Ovary (tissue), 9 donors: ENCODE measurements around the gene NEDD9. TPM values are rescaled to one million over a fixed set of nuclear protein-coding genes. Genes with fewer than 3 reads are reported as not detected.

Experiments
- DNase-seq, 5 donors: peaks; one replicate each; pipeline ENCODE4 v3.0.0-alpha.2; 2019 to 2020
- H3K27ac ChIP-seq, 2 donors: fragments of 200-600 bp; one replicate each; pipeline versions ENCODE4 v1.5.1 to v1.8.0; 2019 to 2022
- H3K27me3 ChIP-seq: fragments of 200-600 bp; one replicate; pipeline ENCODE4 v1.8.0; 2022
- H3K36me3 ChIP-seq: fragments of 200-600 bp; sonication (generic); one replicate; pipeline ENCODE4 v1.5.1; 2019
- H3K4me1 ChIP-seq: one replicate; pipeline ENCODE4 v1.8.1; 2013; ENCODE audit warnings: mild to moderate bottlenecking, moderate library complexity; ENCODE audit not compliant: insufficient read depth
- H3K4me3 ChIP-seq: fragments of 200-600 bp; sonication (generic); one replicate; pipeline ENCODE4 v1.5.1; 2017
- H3K9me3 ChIP-seq, 2 donors: fragments of 200-600 bp in 1 of 2; sonication (generic) in 1 of 2; one replicate each; pipeline versions ENCODE4 v1.5.1 to v1.8.1; 2013 to 2019; ENCODE audit warnings: mild to moderate bottlenecking in 1 of 2, moderate library complexity in 1 of 2
- EP300 ChIP-seq: sonication (generic); formaldehyde crosslinking; IDR thresholded peaks from one replicate; pipeline ENCODE4 v1.6.1; 2017; ENCODE audit warnings: antibody characterized with exemption
- POLR2A ChIP-seq: fragments of 450-650 bp; IDR thresholded peaks from one replicate; pipeline ENCODE4 v1.6.1; 2017; ENCODE audit warnings: antibody characterized with exemption, mild to moderate bottlenecking, moderate library complexity
- WGBS, 3 donors: extraction: QIAGEN DNeasy Blood & Tissue Kit in 1 of 3; methylation state at CpG; one replicate each; pipeline versions ENCODE4 v1.1.5 to v1.1.7; 2013 to 2017; 5-methylcytosine and 5-hydroxymethylcytosine counted together
- intact Hi-C, 4 donors: fragments of 100-400 bp; cut with DNase I; formaldehyde crosslinking; loops; one replicate each; pipeline versions ENCODE4 v1.11.0 to v1.15.1; 2022 to 2023
- polyA plus RNA-seq, 2 donors: library from polyadenylated mRNA; stranded (reverse); fragments of 200-250 nt in 1 of 2; fragments of 350-450 nt in 1 of 2; fragmentation: Illumina TruSeq in 1 of 2; extraction: RNeasy Lipid Tissue Mini Kit (QIAGEN cat#74804) in 1 of 2; gene quantifications; one replicate each; pipeline ENCODE4 v1.2.3, GENCODE V29; 2013 to 2014
- total RNA-seq, 7 donors: library from RNA; depleted of rRNA in 2 of 7; stranded (reverse); fragments of >200 nt in 2 of 7; fragmentation: NEBNext Ultra II Directional in 3 of 7; extraction: Animal tissue kit (Norgen Biotek cat#: 25700) in 3 of 7; gene quantifications; one replicate each; pipeline versions ENCODE4 v1.1.0 to v1.2.4, GENCODE V29; 2016 to 2023
- TF ChIP-seq, protein P1 (sequence below), 3 donors: fragments of 450-650 bp in 2 of 3; fragments of 200-600 bp in 1 of 3; IDR thresholded peaks; one replicate each; pipeline versions ENCODE4 v1.5.1 to v1.8.0; 2016 to 2022; ENCODE audit warnings: antibody characterized with exemption in 3 of 3, mild to moderate bottlenecking in 1 of 3
- donor health status: DM: no; HTN: no; CAD: no; lungs with moderate emphysema.
- donor health status: DM: no; HTN: no; CAD: no.
- donor health status: Bipolar disorder and iron deficiency.
- donor health status: DM: yes; HTN: yes; CAD: no.
- donor health status: DM: no; HTN: no; CAD: no.
- donor health status: DM: yes; HTN: yes; CAD: no.

Gene NEDD9
- total and polyA plus RNA-seq, 9 donors: 5.0 to 49.4 (median 13.7) TPM

- TF ChIP-seq EP300 (no peak), POLR2A (no peak)
- TF ChIP-seq, protein P1, sequence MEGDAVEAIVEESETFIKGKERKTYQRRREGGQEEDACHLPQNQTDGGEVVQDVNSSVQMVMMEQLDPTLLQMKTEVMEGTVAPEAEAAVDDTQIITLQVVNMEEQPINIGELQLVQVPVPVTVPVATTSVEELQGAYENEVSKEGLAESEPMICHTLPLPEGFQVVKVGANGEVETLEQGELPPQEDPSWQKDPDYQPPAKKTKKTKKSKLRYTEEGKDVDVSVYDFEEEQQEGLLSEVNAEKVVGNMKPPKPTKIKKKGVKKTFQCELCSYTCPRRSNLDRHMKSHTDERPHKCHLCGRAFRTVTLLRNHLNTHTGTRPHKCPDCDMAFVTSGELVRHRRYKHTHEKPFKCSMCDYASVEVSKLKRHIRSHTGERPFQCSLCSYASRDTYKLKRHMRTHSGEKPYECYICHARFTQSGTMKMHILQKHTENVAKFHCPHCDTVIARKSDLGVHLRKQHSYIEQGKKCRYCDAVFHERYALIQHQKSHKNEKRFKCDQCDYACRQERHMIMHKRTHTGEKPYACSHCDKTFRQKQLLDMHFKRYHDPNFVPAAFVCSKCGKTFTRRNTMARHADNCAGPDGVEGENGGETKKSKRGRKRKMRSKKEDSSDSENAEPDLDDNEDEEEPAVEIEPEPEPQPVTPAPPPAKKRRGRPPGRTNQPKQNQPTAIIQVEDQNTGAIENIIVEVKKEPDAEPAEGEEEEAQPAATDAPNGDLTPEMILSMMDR (IDR thresholded peaks at IDR 0.05): no peak
- no peak overlapping the region for H3K4me3 ChIP-seq
- no peaks in the 10 kb centered on the region for H3K27me3 ChIP-seq
- intact Hi-C loops: loop anchor here in 3 of 4 donors (5.0 kb wide), 1 partner anchor 253 kb away; no protein-coding TSS in a partner anchor
- H3K4me1 ChIP-seq: peaks cover 8% of the 10 kb centered on the region
- H3K36me3 ChIP-seq: no peaks in the 10 kb centered on the region
- DNase-seq: no peak
- no peak overlapping the region for H3K27ac ChIP-seq
- 44 to 48% (median 47%) methylated on average over 2 of the region's 2 CpGs for WGBS, 3 donors
- H3K9me3 ChIP-seq: no peaks in the 10 kb centered on the region
Observed at GRCh38 chr6:11244387-11245126, 12.1 kb upstream of the NEDD9 start.

DNA sequence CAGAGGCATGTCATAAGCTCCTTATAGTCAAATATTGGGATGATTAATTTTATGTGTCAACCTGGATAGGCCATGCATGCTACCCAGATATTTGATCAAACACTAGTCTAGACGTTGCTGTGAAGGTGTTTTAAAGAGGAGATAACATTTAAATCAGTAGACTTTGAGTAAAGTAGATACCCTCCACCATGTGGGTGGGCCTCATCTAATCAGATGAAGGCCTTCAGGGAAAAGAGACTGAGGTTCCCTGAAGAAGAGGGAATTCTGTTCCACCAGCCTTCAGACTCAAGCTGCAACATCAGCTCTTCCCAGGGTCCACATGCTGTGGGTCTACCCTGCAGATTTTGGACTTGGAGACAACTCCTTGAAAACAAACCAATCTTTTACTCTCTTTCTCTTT is 11.4 kb upstream of the NEDD9 start:
- intact Hi-C loops: loop anchor here in 3 of 4 donors (5.0 kb wide), 1 partner anchor 253 kb away; no protein-coding TSS in a partner anchor
- TF ChIP-seq, protein P1 (IDR thresholded peaks at IDR 0.05): no peak
- TF ChIP-seq POLR2A: no peak
- TF ChIP-seq EP300: no peak
- WGBS, 3 donors: 87 to 100% (median 95%) methylated on average over 1 of the region's 1 CpG

GRCh38 chr6:11242711-11243110 is 10.2 kb upstream of the NEDD9 start:
- Histone ChIP-seq H3K4me3 (no peak overlapping the region), H3K36me3 (no peaks in the 10 kb centered on the region), H3K4me1 (peaks cover 8% of the 10 kb centered on the region), H3K27me3 (no peaks in the 10 kb centered on the region), H3K27ac (no peak overlapping the region), H3K9me3 (no peaks in the 10 kb centered on the region)
- TF ChIP-seq EP300: no peak
- TF ChIP-seq, protein P1 (IDR thresholded peaks at IDR 0.05): no peak
- no peak for TF ChIP-seq POLR2A
- DNase-seq: no peak
- intact Hi-C loops: loop anchor here in 3 of 4 donors (5.0 kb wide), 1 partner anchor 255 kb away; no protein-coding TSS in a partner anchor

More for the DNA sequence above, 11.4 kb upstream of the NEDD9 start:
- Histone ChIP-seq H3K27me3 (no peaks in the 10 kb centered on the region), H3K27ac (no peak overlapping the region), H3K36me3 (no peaks in the 10 kb centered on the region), H3K4me1 (peaks cover 8% of the 10 kb centered on the region), H3K9me3 (no peaks in the 10 kb centered on the region), H3K4me3 (no peak overlapping the region)
- DNase-seq: no peak

DNA sequence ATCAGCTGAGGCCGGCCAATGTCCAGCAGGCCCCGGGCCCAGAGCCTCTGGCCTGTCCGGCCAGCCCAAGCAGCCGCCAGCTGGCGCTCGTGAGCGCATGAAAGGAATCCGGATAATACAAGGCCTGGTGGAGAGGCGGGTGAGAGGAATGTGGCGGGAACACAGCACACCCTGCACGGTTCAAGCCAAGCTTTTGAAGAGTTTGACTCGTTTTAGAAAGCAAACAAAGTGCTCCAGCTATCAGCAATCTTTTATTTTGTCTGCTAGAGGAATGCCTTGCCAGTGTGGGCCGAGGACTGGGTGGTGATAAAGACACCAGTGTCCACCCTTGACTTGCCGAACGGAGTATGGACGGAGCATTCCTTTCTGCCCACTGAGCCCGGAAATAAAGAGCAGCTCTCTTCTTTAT is 9.3 kb upstream of the NEDD9 start:
- no peak overlapping the region for H3K27ac ChIP-seq
- WGBS, 3 donors: 4 to 35% (median 7%) methylated on average over 17 of the region's 17 CpGs
- H3K4me3 ChIP-seq: no peak overlapping the region
- DNase-seq: peak; percentile 77 to 90 (median 83)
- no peaks in the 10 kb centered on the region for H3K36me3 ChIP-seq
- no peaks in the 10 kb centered on the region for H3K27me3 ChIP-seq
- no peaks in the 10 kb centered on the region for H3K9me3 ChIP-seq
- TF ChIP-seq, protein P1 (IDR thresholded peaks at IDR 0.05): peak; percentile 53 to 88 (median 66)
- no peak for TF ChIP-seq EP300
- H3K4me1 ChIP-seq: peaks cover 8% of the 10 kb centered on the region
- intact Hi-C loops: loop anchor here in 3 of 4 donors (5.0 kb wide), 1 partner anchor 256 kb away; no protein-coding TSS in a partner anchor
